Thoracic aorta (tissue), 2 donors: ENCODE data around the gene DGKH. TPM values are rescaled to one million over a fixed set of nuclear protein-coding genes. Genes with fewer than 3 reads are reported as not detected.
"Not testable (repeated sequence)": the region's sequence is repeated elsewhere in the genome, so short reads cannot be mapped to it uniquely, and the experiment has no call there.

Source experiments
- ATAC-seq: fragments of 150-250 bp; one replicate; pipeline ENCODE4 v1.8.0; 2017; ENCODE audit warnings: low read depth; ENCODE audit not compliant: insufficient number of reproducible peaks, low FRiP score
- DNase-seq: peaks from one replicate; pipeline ENCODE4 v3.0.0-alpha.2; 2020; ENCODE audit warnings: low spot score
- H3K27ac ChIP-seq, 2 donors: fragments of 200-600 bp; sonication (generic); 1 replicate in 1 of 2; 2 replicates in 1 of 2; pipeline ENCODE4 v1.5.1; 2016; ENCODE audit warnings: mild to moderate bottlenecking in 2 of 2, moderate library complexity in 2 of 2
- H3K27me3 ChIP-seq: fragments of 200-600 bp; sonication (generic); replicated peaks from 2 replicates; pipeline ENCODE4 v1.6.0; 2016; ENCODE audit warnings: mild to moderate bottlenecking; ENCODE audit not compliant: insufficient read depth
- H3K36me3 ChIP-seq: fragments of 200-600 bp; sonication (generic); one replicate; pipeline ENCODE4 v1.5.1; 2016
- H3K4me1 ChIP-seq, 2 donors: fragments of 200-600 bp; sonication (generic); 1 replicate in 1 of 2; 2 replicates in 1 of 2; pipeline versions ENCODE4 v1.5.1 to v1.6.0; 2016; ENCODE audit warnings: low read depth in 2 of 2, mild to moderate bottlenecking in 1 of 2; ENCODE audit not compliant: control insufficient read depth in 1 of 2
- H3K4me3 ChIP-seq: fragments of 200-600 bp; sonication (generic); 2 replicates; pipeline ENCODE4 v1.5.1; 2016; ENCODE audit warnings: mild to moderate bottlenecking
- H3K9me3 ChIP-seq: fragments of 200-600 bp; sonication (generic); 2 replicates; pipeline ENCODE4 v1.5.1; 2016
- CTCF ChIP-seq: fragments of 200-600 bp; sonication (generic); IDR thresholded peaks from one replicate; pipeline ENCODE4 v1.5.1; 2019; ENCODE audit warnings: antibody characterized with exemption
- total RNA-seq, 2 donors: library from RNA; depleted of rRNA; stranded (reverse); fragments of >200 nt; gene quantifications; one replicate each; pipeline versions ENCODE4 v1.1.0 to v1.2.3, GENCODE V29; 2016

Gene DGKH
- total RNA-seq, 2 donors from 2014 or later, result 18.3 to 37.8 TPM

- ATAC-seq, result no peak
- no peak for TF ChIP-seq CTCF
- no peak overlapping the region for H3K4me3 ChIP-seq
These were observed 105.0 kb downstream of the DGKH start for GRCh38 chr13:42153199-42154113.

GRCh38 chr13:42155251-42155650, 106.8 kb downstream of the DGKH start:
- Histone ChIP-seq H3K4me1 (peaks cover 0 to 5% of the 10 kb centered on the region in 2 donors), H3K4me3 (no peak overlapping the region), H3K9me3 (no peaks in the 10 kb centered on the region), H3K27me3 (no peaks in the 10 kb centered on the region), H3K36me3 (peaks cover 7% of the 10 kb centered on the region), H3K27ac (no peak overlapping the region)
- TF ChIP-seq CTCF, result no peak
- ATAC-seq (no peak), DNase-seq (no peak)

More at GRCh38 chr13:42153199-42154113, 105.0 kb downstream of the DGKH start:
- no peaks in the 10 kb centered on the region for H3K27me3 ChIP-seq
- no peaks in the 10 kb centered on the region for H3K36me3 ChIP-seq
- no peaks in the 10 kb centered on the region for H3K9me3 ChIP-seq
- H3K27ac ChIP-seq, result no peak overlapping the region
- no peak for DNase-seq
- peaks cover 0 to 5% of the 10 kb centered on the region in 2 donors for H3K4me1 ChIP-seq

- H3K36me3 ChIP-seq, result peaks cover 21% of the 10 kb centered on the region
- not testable (repeated sequence) for H3K27ac ChIP-seq, H3K9me3 ChIP-seq, DNase-seq, H3K4me1 ChIP-seq, H3K27me3 ChIP-seq, H3K4me3 ChIP-seq, ATAC-seq
These were observed 114.9 kb downstream of the DGKH start for GRCh38 chr13:42163338-42163737.

- peaks cover 21% of the 10 kb centered on the region for H3K36me3 ChIP-seq
- H3K4me1 ChIP-seq, ATAC-seq, H3K4me3 ChIP-seq, DNase-seq, H3K27ac ChIP-seq, H3K27me3 ChIP-seq, H3K9me3 ChIP-seq: not testable (repeated sequence)
These were observed 115.5 kb downstream of the DGKH start for GRCh38 chr13:42163910-42164309.

- DNase-seq, result no peak
- peaks cover 19% of the 10 kb centered on the region for H3K36me3 ChIP-seq
- no peaks in the 10 kb centered on the region for H3K4me1 ChIP-seq
- no peak for ATAC-seq
- H3K4me3 ChIP-seq, result no peak overlapping the region
- no peak for TF ChIP-seq CTCF
- no peaks in the 10 kb centered on the region for H3K9me3 ChIP-seq
- no peaks in the 10 kb centered on the region for H3K27me3 ChIP-seq
- H3K27ac ChIP-seq, result no peak overlapping the region
These were observed 116.2 kb downstream of the DGKH start for GRCh38 chr13:42164557-42165125.

- Histone ChIP-seq H3K36me3 (peaks cover 9% of the 10 kb centered on the region), H3K9me3 (no peaks in the 10 kb centered on the region), H3K4me3 (no peak overlapping the region), H3K4me1 (no peaks in the 10 kb centered on the region), H3K27ac (no peak overlapping the region), H3K27me3 (no peaks in the 10 kb centered on the region)
- no peak for TF ChIP-seq CTCF
- ATAC-seq (no peak), DNase-seq (no peak)
These were observed 120.0 kb downstream of the DGKH start for GRCh38 chr13:42168496-42168895.
